Measurements from ENCODE around the gene EVI2A.

GRCh38 chr17:31328160-31328535, 6.7 kb upstream of the EVI2A start:
- TF ChIP-seq, protein P1, sequence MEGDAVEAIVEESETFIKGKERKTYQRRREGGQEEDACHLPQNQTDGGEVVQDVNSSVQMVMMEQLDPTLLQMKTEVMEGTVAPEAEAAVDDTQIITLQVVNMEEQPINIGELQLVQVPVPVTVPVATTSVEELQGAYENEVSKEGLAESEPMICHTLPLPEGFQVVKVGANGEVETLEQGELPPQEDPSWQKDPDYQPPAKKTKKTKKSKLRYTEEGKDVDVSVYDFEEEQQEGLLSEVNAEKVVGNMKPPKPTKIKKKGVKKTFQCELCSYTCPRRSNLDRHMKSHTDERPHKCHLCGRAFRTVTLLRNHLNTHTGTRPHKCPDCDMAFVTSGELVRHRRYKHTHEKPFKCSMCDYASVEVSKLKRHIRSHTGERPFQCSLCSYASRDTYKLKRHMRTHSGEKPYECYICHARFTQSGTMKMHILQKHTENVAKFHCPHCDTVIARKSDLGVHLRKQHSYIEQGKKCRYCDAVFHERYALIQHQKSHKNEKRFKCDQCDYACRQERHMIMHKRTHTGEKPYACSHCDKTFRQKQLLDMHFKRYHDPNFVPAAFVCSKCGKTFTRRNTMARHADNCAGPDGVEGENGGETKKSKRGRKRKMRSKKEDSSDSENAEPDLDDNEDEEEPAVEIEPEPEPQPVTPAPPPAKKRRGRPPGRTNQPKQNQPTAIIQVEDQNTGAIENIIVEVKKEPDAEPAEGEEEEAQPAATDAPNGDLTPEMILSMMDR (IDR thresholded peaks at IDR 0.05; ENCODE audit: low read depth, low read length), result no peak
- no peak for TF ChIP-seq EZH2phosphoT487 (IDR thresholded peaks at IDR 0.05; ENCODE audit: low read depth)

Data from OCI-LY3 (cell line).